Measurements from ENCODE around the gene SLC25A26.

SLC25A26 gene

GRCh38 chr3:66380200-66380932, 159.6 kb downstream of the SLC25A26 start:
- no peaks in the 10 kb centered on the region for H3K4me1 ChIP-seq (ENCODE audit: control insufficient read depth in 1 of 2, insufficient read depth in 2 of 2, low read length in 2 of 2)
- H3K18ac ChIP-seq (ENCODE audit: low read length), result no peak overlapping the region
- peaks cover 8% of the 10 kb centered on the region for H3K9me3 ChIP-seq (ENCODE audit: insufficient read depth, low read depth, low read length)
- H3K4me2 ChIP-seq (ENCODE audit: low read length), result no peak overlapping the region
- H3K79me1 ChIP-seq (ENCODE audit: low read length), result no peaks in the 10 kb centered on the region
- H4K91ac ChIP-seq (ENCODE audit: low read depth, low read length), result no peak overlapping the region
- H2AFZ ChIP-seq (ENCODE audit: insufficient read depth, low read length, poor library complexity), result no peak overlapping the region
- H4K8ac ChIP-seq (ENCODE audit: low read depth, low read length), result no peak overlapping the region
- H3K4ac ChIP-seq (ENCODE audit: low read depth, low read length), result no peak overlapping the region
- peaks cover 15 to 18% of the 10 kb centered on the region in 2 experiments for H3K36me3 ChIP-seq (ENCODE audit: control insufficient read depth in 1 of 2, insufficient read depth in 2 of 2, low read length in 2 of 2)
- no CpG with 5 or more reads among the region's 26 CpGs for WGBS (ENCODE audit: extremely low coverage, insufficient coverage, insufficient read length)
- H2AK5ac ChIP-seq (ENCODE audit: low read length), result no peak overlapping the region
- H3K9ac ChIP-seq (ENCODE audit: low read length), result no peak overlapping the region
- H3K27me3 ChIP-seq (ENCODE audit: insufficient read depth, low read length), result no peaks in the 10 kb centered on the region
- no peak overlapping the region for H3K4me3 ChIP-seq (ENCODE audit: low read depth, low read length)
- H3K79me2 ChIP-seq (ENCODE audit: control insufficient read depth, insufficient read depth, low read length, poor library complexity), result no peaks in the 10 kb centered on the region
- no peak overlapping the region for H4K12ac ChIP-seq (ENCODE audit: low read depth, low read length)
- H2BK5ac ChIP-seq (ENCODE audit: low read depth, low read length, poor library complexity), result no peak overlapping the region
- no peak overlapping the region for H3K14ac ChIP-seq (ENCODE audit: low read length)
- DNase-seq, result no peak
- H2BK12ac ChIP-seq (ENCODE audit: low read length), result no peak overlapping the region
- H3K27ac ChIP-seq (ENCODE audit: low read depth, low read length), result no peak overlapping the region
- H2BK120ac ChIP-seq (ENCODE audit: insufficient read depth, low read length, poor library complexity), result no peak overlapping the region
- H3K23ac ChIP-seq (ENCODE audit: low read length), result no peak overlapping the region

GRCh38 chr3:66381626-66382025, 160.8 kb downstream of the SLC25A26 start:
- Histone ChIP-seq H3K79me1 (ENCODE audit: low read length) (no peaks in the 10 kb centered on the region), H3K79me2 (ENCODE audit: control insufficient read depth, insufficient read depth, low read length, poor library complexity) (no peaks in the 10 kb centered on the region), H3K9ac (ENCODE audit: low read length) (no peak overlapping the region), H4K12ac (ENCODE audit: low read depth, low read length) (no peak overlapping the region), H3K14ac (ENCODE audit: low read length) (no peak overlapping the region), H2BK12ac (ENCODE audit: low read length) (no peak overlapping the region), H3K18ac (ENCODE audit: low read length) (no peak overlapping the region), H3K4me3 (ENCODE audit: low read depth, low read length) (no peak overlapping the region), H3K4ac (ENCODE audit: low read depth, low read length) (no peak overlapping the region), H2AK5ac (ENCODE audit: low read length) (no peak overlapping the region), H3K9me3 (ENCODE audit: insufficient read depth, low read depth, low read length) (peaks cover 13% of the 10 kb centered on the region), H3K27me3 (ENCODE audit: insufficient read depth, low read length) (no peaks in the 10 kb centered on the region), H3K23ac (ENCODE audit: low read length) (no peak overlapping the region), H3K4me1 (ENCODE audit: control insufficient read depth in 1 of 2, insufficient read depth in 2 of 2, low read length in 2 of 2) (no peaks in the 10 kb centered on the region), H4K91ac (ENCODE audit: low read depth, low read length) (no peak overlapping the region), H2BK120ac (ENCODE audit: insufficient read depth, low read length, poor library complexity) (no peak overlapping the region), H3K27ac (ENCODE audit: low read depth, low read length) (no peak overlapping the region), H3K4me2 (ENCODE audit: low read length) (no peak overlapping the region), H4K8ac (ENCODE audit: low read depth, low read length) (no peak overlapping the region), H2AFZ (ENCODE audit: insufficient read depth, low read length, poor library complexity) (no peak overlapping the region), H3K36me3 (ENCODE audit: control insufficient read depth in 1 of 2, insufficient read depth in 2 of 2, low read length in 2 of 2) (peaks cover 15 to 18% of the 10 kb centered on the region in 2 experiments), H2BK5ac (ENCODE audit: low read depth, low read length, poor library complexity) (no peak overlapping the region)
- WGBS (ENCODE audit: extremely low coverage, insufficient coverage, insufficient read length), result no CpG with 5 or more reads among the region's 7 CpGs
- DNase-seq, result peak; percentile 67 to 68

GRCh38 chr3:66382142-66382541, 161.3 kb downstream of the SLC25A26 start:
- Histone ChIP-seq H3K23ac (ENCODE audit: low read length) (no peak overlapping the region), H3K9me3 (ENCODE audit: insufficient read depth, low read depth, low read length) (peaks cover 13% of the 10 kb centered on the region), H3K79me2 (ENCODE audit: control insufficient read depth, insufficient read depth, low read length, poor library complexity) (no peaks in the 10 kb centered on the region), H4K8ac (ENCODE audit: low read depth, low read length) (no peak overlapping the region), H2AK5ac (ENCODE audit: low read length) (no peak overlapping the region), H2AFZ (ENCODE audit: insufficient read depth, low read length, poor library complexity) (no peak overlapping the region), H2BK12ac (ENCODE audit: low read length) (no peak overlapping the region), H3K79me1 (ENCODE audit: low read length) (no peaks in the 10 kb centered on the region), H3K18ac (ENCODE audit: low read length) (no peak overlapping the region), H4K91ac (ENCODE audit: low read depth, low read length) (no peak overlapping the region), H3K9ac (ENCODE audit: low read length) (no peak overlapping the region), H3K4me2 (ENCODE audit: low read length) (no peak overlapping the region), H3K27me3 (ENCODE audit: insufficient read depth, low read length) (no peaks in the 10 kb centered on the region), H3K4me3 (ENCODE audit: low read depth, low read length) (no peak overlapping the region), H2BK120ac (ENCODE audit: insufficient read depth, low read length, poor library complexity) (no peak overlapping the region), H3K4ac (ENCODE audit: low read depth, low read length) (no peak overlapping the region), H4K12ac (ENCODE audit: low read depth, low read length) (no peak overlapping the region), H3K27ac (ENCODE audit: low read depth, low read length) (no peak overlapping the region), H3K4me1 (ENCODE audit: control insufficient read depth in 1 of 2, insufficient read depth in 2 of 2, low read length in 2 of 2) (no peaks in the 10 kb centered on the region), H3K14ac (ENCODE audit: low read length) (no peak overlapping the region), H3K36me3 (ENCODE audit: control insufficient read depth in 1 of 2, insufficient read depth in 2 of 2, low read length in 2 of 2) (peaks cover 15 to 18% of the 10 kb centered on the region in 2 experiments), H2BK5ac (ENCODE audit: low read depth, low read length, poor library complexity) (no peak overlapping the region)
- no peak for DNase-seq
- no CpG with 5 or more reads among the region's 10 CpGs for WGBS (ENCODE audit: extremely low coverage, insufficient coverage, insufficient read length)

- Histone ChIP-seq H3K4me2 (ENCODE audit: low read length) (no peak overlapping the region), H2BK12ac (ENCODE audit: low read length) (no peak overlapping the region), H3K4me1 (ENCODE audit: control insufficient read depth in 1 of 2, insufficient read depth in 2 of 2, low read length in 2 of 2) (no peaks in the 10 kb centered on the region), H3K79me1 (ENCODE audit: low read length) (no peaks in the 10 kb centered on the region), H2AK5ac (ENCODE audit: low read length) (no peak overlapping the region), H3K9me3 (ENCODE audit: insufficient read depth, low read depth, low read length) (peaks cover 13% of the 10 kb centered on the region), H3K4me3 (ENCODE audit: low read depth, low read length) (no peak overlapping the region), H2BK5ac (ENCODE audit: low read depth, low read length, poor library complexity) (no peak overlapping the region), H4K91ac (ENCODE audit: low read depth, low read length) (no peak overlapping the region), H4K8ac (ENCODE audit: low read depth, low read length) (no peak overlapping the region), H3K14ac (ENCODE audit: low read length) (no peak overlapping the region), H3K9ac (ENCODE audit: low read length) (no peak overlapping the region), H3K79me2 (ENCODE audit: control insufficient read depth, insufficient read depth, low read length, poor library complexity) (no peaks in the 10 kb centered on the region), H4K12ac (ENCODE audit: low read depth, low read length) (no peak overlapping the region), H3K4ac (ENCODE audit: low read depth, low read length) (no peak overlapping the region), H3K18ac (ENCODE audit: low read length) (no peak overlapping the region), H2AFZ (ENCODE audit: insufficient read depth, low read length, poor library complexity) (no peak overlapping the region), H3K27me3 (ENCODE audit: insufficient read depth, low read length) (no peaks in the 10 kb centered on the region), H3K23ac (ENCODE audit: low read length) (no peak overlapping the region), H2BK120ac (ENCODE audit: insufficient read depth, low read length, poor library complexity) (no peak overlapping the region), H3K27ac (ENCODE audit: low read depth, low read length) (no peak overlapping the region), H3K36me3 (ENCODE audit: control insufficient read depth in 1 of 2, insufficient read depth in 2 of 2, low read length in 2 of 2) (peaks cover 15 to 18% of the 10 kb centered on the region in 2 experiments)
- no CpG with 5 or more reads among the region's 18 CpGs for WGBS (ENCODE audit: extremely low coverage, insufficient coverage, insufficient read length)
- no peak for DNase-seq
Measured at GRCh38 chr3:66383023-66383422, 162.2 kb downstream of the SLC25A26 start.

Data from trophoblast cell (in vitro differentiated cells and primary cell).